OCI-LY1 (cell line): ENCODE results near the gene UGT1A9.

Source experiments
- H2AFZ ChIP-seq: fragments of 200-600 bp; sonication (generic), shearing (Covaris generic); 2 replicates; pipeline ENCODE4 v1.6.0; 2014; ENCODE audit warnings: antibody characterized with exemption, mild to moderate bottlenecking, low read length
- H3F3A ChIP-seq: fragments of 200-600 bp; sonication (generic), shearing (Covaris generic); 2 replicates; pipeline ENCODE4 v1.6.0; 2014; ENCODE audit warnings: mild to moderate bottlenecking, antibody characterized with exemption, low read length, moderate library complexity; ENCODE audit not compliant: insufficient read depth
- H3K27ac ChIP-seq: fragments of 200-600 bp; sonication (generic); 2 replicates; pipeline ENCODE4 v1.5.1; 2014; ENCODE audit warnings: low read length, mixed run types, mild to moderate bottlenecking, low read depth; ENCODE audit not compliant: poor library complexity, severe bottlenecking
- H3K27me3 ChIP-seq: fragments of 200-600 bp; sonication (generic); 2 replicates; pipeline ENCODE4 v1.6.0; 2014; ENCODE audit warnings: antibody characterized with exemption, mild to moderate bottlenecking, low read length, moderate library complexity; ENCODE audit not compliant: insufficient read depth
- H3K36me3 ChIP-seq: fragments of 200-600 bp; sonication (generic); 2 replicates; pipeline ENCODE4 v1.6.1; 2014; ENCODE audit warnings: mild to moderate bottlenecking, antibody characterized with exemption, low read length, moderate library complexity, mixed read lengths; ENCODE audit not compliant: insufficient read depth
- H3K4me1 ChIP-seq: fragments of 200-600 bp; sonication (generic); 2 replicates; pipeline ENCODE4 v1.5.1; 2014; ENCODE audit warnings: mild to moderate bottlenecking, low read length, moderate library complexity; ENCODE audit not compliant: insufficient read depth, severe bottlenecking
- H3K4me2 ChIP-seq: fragments of 200-600 bp; sonication (generic), shearing (Covaris generic); 2 replicates; pipeline ENCODE4 v1.6.1; 2014; ENCODE audit warnings: low read length
- H3K4me3 ChIP-seq: fragments of 200-600 bp; sonication (generic); 2 replicates; pipeline ENCODE4 v1.5.1; 2014; ENCODE audit warnings: low read length, low read depth, mild to moderate bottlenecking, mixed read lengths; ENCODE audit not compliant: poor library complexity, severe bottlenecking
- H3K79me2 ChIP-seq: fragments of 200-600 bp; shearing (Covaris generic); 2 replicates; pipeline ENCODE4 v1.6.1; 2016; ENCODE audit warnings: mixed run types, low read length, mixed read lengths; ENCODE audit not compliant: insufficient read depth
- H3K9ac ChIP-seq: fragments of 200-600 bp; sonication (generic), shearing (Covaris generic); 2 replicates; pipeline ENCODE4 v1.6.1; 2014; ENCODE audit warnings: mild to moderate bottlenecking, low read length, mixed read lengths
- H3K9me2 ChIP-seq: fragments of 200-600 bp; sonication (generic), shearing (Covaris generic); 2 replicates; pipeline ENCODE4 v1.6.1; 2014; ENCODE audit warnings: low read depth, mild to moderate bottlenecking, low read length, mixed read lengths
- H3K9me3 ChIP-seq: fragments of 200-600 bp; shearing (Covaris generic); 2 replicates; pipeline ENCODE4 v1.6.1; 2014; ENCODE audit warnings: low read length, mixed read lengths
- H4K20me1 ChIP-seq: fragments of 200-600 bp; sonication (generic), shearing (Covaris generic); 2 replicates; pipeline ENCODE4 v1.6.0; 2016; ENCODE audit warnings: mild to moderate bottlenecking, low read length; ENCODE audit not compliant: insufficient read depth
- CTCF ChIP-seq: fragments of 200-600 bp; sonication (generic), shearing (Covaris generic); IDR thresholded peaks from 2 replicates; pipeline ENCODE4 v1.5.1; 2017; ENCODE audit warnings: mild to moderate bottlenecking, antibody characterized with exemption, low read length, moderate library complexity, mixed read lengths
- EZH2 ChIP-seq: fragments of 200-600 bp; sonication (generic), shearing (Covaris generic); IDR thresholded peaks from 2 replicates; pipeline ENCODE4 v1.8.0; 2017; ENCODE audit warnings: borderline replicate concordance, mixed run types, mild to moderate bottlenecking, antibody characterized with exemption, low read length, moderate library complexity, mixed read lengths

Gene UGT1A9

GRCh38 chr2:233795735-233796171 lies 124.1 kb downstream of the UGT1A9 start:
- Histone ChIP-seq H3K9me3 (no peaks in the 10 kb centered on the region), H3K79me2 (no peaks in the 10 kb centered on the region), H3F3A (no peaks in the 10 kb centered on the region), H3K4me2 (no peak overlapping the region), H3K27me3 (no peaks in the 10 kb centered on the region; the same call in 1 of the 2 replicates), H3K4me3 (no peak overlapping the region), H3K4me1 (peaks cover 21% of the 10 kb centered on the region), H3K27ac (no peak overlapping the region), H3K9me2 (no peaks in the 10 kb centered on the region), H2AFZ (no peak overlapping the region), H4K20me1 (no peaks in the 10 kb centered on the region), H3K9ac (no peak overlapping the region), H3K36me3 (no peaks in the 10 kb centered on the region)
- TF ChIP-seq CTCF = no peak
- no peak for TF ChIP-seq EZH2

- TF ChIP-seq EZH2 = no peak
- no peak for TF ChIP-seq CTCF
- no peaks in the 10 kb centered on the region for H3K79me2 ChIP-seq
- no peaks in the 10 kb centered on the region; the same call in 1 of the 2 replicates for H3K27me3 ChIP-seq
- H3K9me3 ChIP-seq = no peaks in the 10 kb centered on the region
- H2AFZ ChIP-seq = no peak overlapping the region
- H3K9me2 ChIP-seq = no peaks in the 10 kb centered on the region
- H3K4me2 ChIP-seq = no peak overlapping the region
- no peaks in the 10 kb centered on the region for H3K36me3 ChIP-seq
- H3K9ac ChIP-seq = no peak overlapping the region
- no peak overlapping the region for H3K27ac ChIP-seq
- H3K4me3 ChIP-seq = no peak overlapping the region
- H4K20me1 ChIP-seq = no peaks in the 10 kb centered on the region
- no peaks in the 10 kb centered on the region for H3F3A ChIP-seq
- peaks cover 21% of the 10 kb centered on the region for H3K4me1 ChIP-seq
Measured at GRCh38 chr2:233796254-233796653, 124.6 kb downstream of the UGT1A9 start.

GRCh38 chr2:233798335-233799086 lies 126.8 kb downstream of the UGT1A9 start:
- TF ChIP-seq CTCF (no peak), EZH2 (no peak)
- Histone ChIP-seq H3K27me3 (no peaks in the 10 kb centered on the region), H3K4me2 (no peak overlapping the region), H4K20me1 (no peaks in the 10 kb centered on the region), H3K4me1 (peaks cover 9% of the 10 kb centered on the region), H2AFZ (no peak overlapping the region), H3K9me2 (no peaks in the 10 kb centered on the region), H3K9me3 (no peaks in the 10 kb centered on the region), H3K9ac (no peak overlapping the region), H3F3A (no peaks in the 10 kb centered on the region), H3K4me3 (no peak overlapping the region), H3K27ac (no peak overlapping the region), H3K36me3 (no peaks in the 10 kb centered on the region), H3K79me2 (no peaks in the 10 kb centered on the region)
